ENCODE results near the gene GLS. TPM values are rescaled to one million over a fixed set of nuclear protein-coding genes. Genes with fewer than 3 reads are reported as not detected.
"Not testable (repeated sequence)": the region's sequence is repeated elsewhere in the genome, so short reads cannot be mapped to it uniquely, and the experiment has no call there.

GLS gene
- total RNA-seq, 1 donor from 2014 or later: 185 TPM

DNA sequence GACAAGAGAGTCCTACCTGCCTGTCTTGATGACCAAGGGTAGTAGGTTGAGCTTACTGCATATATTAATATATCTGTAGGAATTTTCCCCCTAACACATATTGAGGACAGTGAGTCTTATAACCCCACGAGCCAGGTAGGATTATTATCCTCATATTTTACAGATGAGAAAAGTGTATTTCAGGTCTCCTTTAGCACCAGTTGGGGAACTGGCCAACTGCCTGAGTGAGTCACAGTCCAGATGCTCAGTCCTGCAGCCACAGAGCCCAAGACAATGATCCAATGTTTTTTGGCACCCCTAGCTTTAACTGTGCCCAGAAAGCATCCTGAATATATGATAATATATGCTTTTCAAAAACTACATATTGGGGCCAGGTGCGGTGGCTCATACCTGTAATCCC is 30.8 kb upstream of the GLS start:
- DNase-seq (ENCODE audit: low spot score in 2 of 2, unreplicated experiment in 2 of 2): no peak
- TF ChIP-seq, protein P1, sequence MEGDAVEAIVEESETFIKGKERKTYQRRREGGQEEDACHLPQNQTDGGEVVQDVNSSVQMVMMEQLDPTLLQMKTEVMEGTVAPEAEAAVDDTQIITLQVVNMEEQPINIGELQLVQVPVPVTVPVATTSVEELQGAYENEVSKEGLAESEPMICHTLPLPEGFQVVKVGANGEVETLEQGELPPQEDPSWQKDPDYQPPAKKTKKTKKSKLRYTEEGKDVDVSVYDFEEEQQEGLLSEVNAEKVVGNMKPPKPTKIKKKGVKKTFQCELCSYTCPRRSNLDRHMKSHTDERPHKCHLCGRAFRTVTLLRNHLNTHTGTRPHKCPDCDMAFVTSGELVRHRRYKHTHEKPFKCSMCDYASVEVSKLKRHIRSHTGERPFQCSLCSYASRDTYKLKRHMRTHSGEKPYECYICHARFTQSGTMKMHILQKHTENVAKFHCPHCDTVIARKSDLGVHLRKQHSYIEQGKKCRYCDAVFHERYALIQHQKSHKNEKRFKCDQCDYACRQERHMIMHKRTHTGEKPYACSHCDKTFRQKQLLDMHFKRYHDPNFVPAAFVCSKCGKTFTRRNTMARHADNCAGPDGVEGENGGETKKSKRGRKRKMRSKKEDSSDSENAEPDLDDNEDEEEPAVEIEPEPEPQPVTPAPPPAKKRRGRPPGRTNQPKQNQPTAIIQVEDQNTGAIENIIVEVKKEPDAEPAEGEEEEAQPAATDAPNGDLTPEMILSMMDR (IDR thresholded peaks at IDR 0.05; ENCODE audit: unreplicated experiment): no peak
- no peak overlapping the region for H3K27ac Mint-ChIP-seq
- peaks cover 26% of the 10 kb centered on the region for H3K4me1 Mint-ChIP-seq
- no peaks in the 10 kb centered on the region for H3K36me3 Mint-ChIP-seq
- no peaks in the 10 kb centered on the region for H3K27me3 Mint-ChIP-seq (ENCODE audit: low read depth)
- no peaks in the 10 kb centered on the region for H3K9me3 Mint-ChIP-seq
- H3K4me3 Mint-ChIP-seq: no peak overlapping the region

DNA sequence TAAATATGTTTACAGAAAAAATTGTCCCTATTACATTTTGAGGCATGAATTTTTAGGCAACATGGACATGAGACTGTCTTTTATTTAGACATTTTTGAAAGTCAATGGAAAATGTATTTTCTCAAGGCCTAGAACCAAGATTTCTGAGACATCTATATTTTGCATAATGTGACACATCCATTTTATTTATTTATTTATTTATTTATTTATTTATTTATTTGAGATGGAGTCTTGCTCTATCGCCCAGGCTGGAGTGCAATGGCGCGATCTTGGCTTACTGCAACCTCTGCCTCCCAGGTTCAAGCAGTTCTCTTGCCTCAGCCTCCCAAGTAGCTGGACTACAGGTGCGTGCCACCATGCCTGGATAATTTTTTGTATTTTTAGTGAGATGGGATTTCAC is 27.6 kb upstream of the GLS start:
- not testable (repeated sequence) for H3K9me3 Mint-ChIP-seq; H3K36me3 Mint-ChIP-seq; H3K27me3 Mint-ChIP-seq (ENCODE audit: low read depth); H3K27ac Mint-ChIP-seq; H3K4me3 Mint-ChIP-seq; DNase-seq (ENCODE audit: low spot score in 2 of 2, unreplicated experiment in 2 of 2)
- peaks cover 28% of the 10 kb centered on the region for H3K4me1 Mint-ChIP-seq

DNA sequence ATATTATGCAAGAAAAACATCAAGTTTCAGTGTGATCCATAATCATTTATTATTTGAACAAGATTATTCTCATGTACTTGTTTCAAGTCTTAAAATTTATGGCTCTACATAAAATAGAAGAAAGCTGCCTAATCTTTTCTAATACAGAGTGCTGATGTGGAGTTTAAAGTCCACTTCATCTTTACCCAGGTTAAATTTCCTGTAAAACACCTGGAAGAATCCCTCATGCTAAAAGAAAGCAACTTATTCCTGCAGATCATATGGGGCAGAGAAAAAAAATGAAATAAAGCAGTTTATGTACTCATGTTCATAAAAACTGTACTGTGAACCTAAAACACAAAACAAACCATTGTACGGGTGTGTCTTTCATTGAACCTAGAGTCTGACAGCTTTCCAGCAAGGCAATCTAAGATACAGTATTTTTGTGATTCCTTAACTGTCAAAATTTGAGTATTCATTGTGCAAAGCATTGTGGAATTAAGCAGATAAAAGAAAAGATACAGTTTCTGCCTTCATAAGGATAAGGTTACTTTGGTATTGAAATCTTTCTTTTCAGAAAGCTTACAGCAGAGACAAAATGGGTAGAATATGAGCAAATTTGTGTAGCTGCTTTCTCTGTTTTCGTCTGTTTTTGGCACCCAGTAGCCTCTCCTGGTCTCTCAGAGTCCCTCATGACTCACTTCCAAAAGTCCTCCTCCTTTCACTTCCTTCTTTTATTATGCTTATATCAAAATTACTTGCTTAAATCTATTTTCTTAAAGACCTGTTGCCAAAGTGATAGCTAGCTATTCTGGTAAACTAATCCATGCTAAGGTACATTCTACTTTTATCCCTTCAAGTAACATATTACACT is 26.9 kb upstream of the GLS start:
- no peak overlapping the region for H3K27ac Mint-ChIP-seq
- no peaks in the 10 kb centered on the region for H3K36me3 Mint-ChIP-seq
- no peaks in the 10 kb centered on the region for H3K9me3 Mint-ChIP-seq
- no peaks in the 10 kb centered on the region for H3K27me3 Mint-ChIP-seq (ENCODE audit: low read depth)
- H3K4me1 Mint-ChIP-seq: peaks cover 27% of the 10 kb centered on the region
- DNase-seq (ENCODE audit: low spot score in 2 of 2, unreplicated experiment in 2 of 2): no peak
- H3K4me3 Mint-ChIP-seq: no peak overlapping the region
- TF ChIP-seq, protein P1 (IDR thresholded peaks at IDR 0.05; ENCODE audit: unreplicated experiment): no peak

DNA sequence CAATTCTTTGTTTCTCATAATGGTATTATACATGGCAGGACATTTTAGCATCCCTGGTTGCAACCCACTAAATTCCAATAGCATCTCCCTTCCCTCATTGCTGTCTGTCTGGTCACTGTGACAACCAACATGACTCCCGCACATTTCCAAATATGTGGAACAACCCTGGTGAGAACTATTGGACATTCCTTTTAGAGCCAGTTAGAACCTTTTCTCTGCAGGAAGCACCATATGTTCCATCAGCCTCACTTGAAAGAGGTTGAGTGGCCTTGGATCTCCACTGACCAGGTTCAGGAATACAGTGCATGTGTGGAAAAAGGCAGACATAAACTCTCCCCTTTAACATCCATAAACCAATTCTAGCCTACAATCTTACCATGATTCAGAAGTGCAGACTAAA is 25.9 kb upstream of the GLS start:
- Mint-ChIP-seq H3K36me3 (no peaks in the 10 kb centered on the region), H3K27ac (no peak overlapping the region), H3K9me3 (no peaks in the 10 kb centered on the region), H3K27me3 (ENCODE audit: low read depth) (no peaks in the 10 kb centered on the region), H3K4me1 (peaks cover 33% of the 10 kb centered on the region), H3K4me3 (no peak overlapping the region)
- TF ChIP-seq, protein P1 (IDR thresholded peaks at IDR 0.05; ENCODE audit: unreplicated experiment): no peak
- no peak for DNase-seq (ENCODE audit: low spot score in 2 of 2, unreplicated experiment in 2 of 2)

DNA sequence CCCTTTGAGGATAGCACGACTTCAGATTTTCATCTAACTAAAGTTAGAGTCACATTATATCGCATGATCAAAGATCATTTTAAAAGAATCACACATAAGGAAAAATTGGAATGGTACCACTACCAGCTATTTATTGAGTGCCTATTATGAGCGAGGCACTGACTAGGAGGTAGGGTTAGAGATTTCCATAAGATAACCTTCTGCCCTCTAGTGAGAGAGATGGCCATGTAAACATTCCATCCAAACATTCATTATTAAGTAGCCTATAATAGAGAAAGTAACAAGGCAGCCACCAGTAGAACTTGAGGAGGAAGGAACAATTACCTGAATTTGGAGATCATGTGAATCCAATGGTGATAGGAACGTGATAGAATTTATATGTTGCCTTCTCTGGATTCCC is 25.4 kb upstream of the GLS start:
- no peak for DNase-seq (ENCODE audit: low spot score in 2 of 2, unreplicated experiment in 2 of 2)
- no peak overlapping the region for H3K27ac Mint-ChIP-seq
- no peaks in the 10 kb centered on the region for H3K27me3 Mint-ChIP-seq (ENCODE audit: low read depth)
- peaks cover 36% of the 10 kb centered on the region for H3K4me1 Mint-ChIP-seq
- no peaks in the 10 kb centered on the region for H3K36me3 Mint-ChIP-seq
- H3K4me3 Mint-ChIP-seq: no peak overlapping the region
- TF ChIP-seq, protein P1 (IDR thresholded peaks at IDR 0.05; ENCODE audit: unreplicated experiment): no peak
- no peaks in the 10 kb centered on the region for H3K9me3 Mint-ChIP-seq

DNA sequence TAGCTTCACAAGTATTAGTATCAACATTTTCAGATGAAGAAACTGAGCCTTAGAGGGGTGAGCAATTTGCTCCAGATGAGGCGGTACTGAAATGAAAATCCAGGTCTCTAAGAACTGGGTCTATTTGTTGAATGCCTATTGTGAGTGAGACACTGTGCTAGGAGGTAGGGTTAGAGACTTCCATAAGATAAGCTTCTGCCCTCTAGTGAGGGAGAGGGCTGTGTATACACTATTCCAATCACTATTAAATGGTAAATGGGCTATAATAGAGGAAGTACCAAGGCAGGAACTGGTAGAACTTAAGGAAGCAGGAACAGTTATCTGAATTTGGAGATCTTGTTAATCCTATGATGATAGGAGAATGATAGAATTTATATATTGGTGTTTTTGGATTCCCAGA is 23.6 kb upstream of the GLS start:
- TF ChIP-seq, protein P1 (IDR thresholded peaks at IDR 0.05; ENCODE audit: unreplicated experiment): no peak
- Mint-ChIP-seq H3K36me3 (no peaks in the 10 kb centered on the region), H3K27me3 (ENCODE audit: low read depth) (no peaks in the 10 kb centered on the region), H3K27ac (no peak overlapping the region), H3K4me1 (peaks cover 47% of the 10 kb centered on the region), H3K9me3 (no peaks in the 10 kb centered on the region), H3K4me3 (no peak overlapping the region)
- no peak for DNase-seq (ENCODE audit: low spot score in 2 of 2, unreplicated experiment in 2 of 2)
